Stomach (tissue), 4 donors: Measurements from ENCODE around the gene NSMCE3.

Source experiments
- EP300 ChIP-seq: sonication (generic); formaldehyde crosslinking; IDR thresholded peaks from one replicate; pipeline ENCODE4 v1.6.1; 2017; ENCODE audit warnings: antibody characterized with exemption
- POLR2A ChIP-seq, 4 donors: fragments of 450-650 bp; IDR thresholded peaks; one replicate each; pipeline ENCODE4 v1.6.1; 2016; ENCODE audit warnings: antibody characterized with exemption in 4 of 4, control low read depth in 2 of 4, mild to moderate bottlenecking in 1 of 4, moderate library complexity in 1 of 4
- POLR2AphosphoS5 ChIP-seq, 3 donors: sonication (generic); formaldehyde crosslinking; IDR thresholded peaks; one replicate each; pipeline ENCODE4 v1.6.1; 2016; ENCODE audit warnings: antibody characterized with exemption in 3 of 3
- TF ChIP-seq, protein P1 (sequence below), 7 experiments: fragments of 450-650 bp in 4 of 7; fragments of 200-600 bp in 3 of 7; sonication (generic) in 3 of 7; IDR thresholded peaks; one replicate each; pipeline ENCODE4 v1.5.1; 2016 to 2019; ENCODE audit warnings: antibody characterized with exemption in 7 of 7, control low read depth in 2 of 7, mild to moderate bottlenecking in 1 of 7

GRCh38 chr15:29241207-29241606, 28.4 kb downstream of the NSMCE3 start:
- TF ChIP-seq, protein P1, sequence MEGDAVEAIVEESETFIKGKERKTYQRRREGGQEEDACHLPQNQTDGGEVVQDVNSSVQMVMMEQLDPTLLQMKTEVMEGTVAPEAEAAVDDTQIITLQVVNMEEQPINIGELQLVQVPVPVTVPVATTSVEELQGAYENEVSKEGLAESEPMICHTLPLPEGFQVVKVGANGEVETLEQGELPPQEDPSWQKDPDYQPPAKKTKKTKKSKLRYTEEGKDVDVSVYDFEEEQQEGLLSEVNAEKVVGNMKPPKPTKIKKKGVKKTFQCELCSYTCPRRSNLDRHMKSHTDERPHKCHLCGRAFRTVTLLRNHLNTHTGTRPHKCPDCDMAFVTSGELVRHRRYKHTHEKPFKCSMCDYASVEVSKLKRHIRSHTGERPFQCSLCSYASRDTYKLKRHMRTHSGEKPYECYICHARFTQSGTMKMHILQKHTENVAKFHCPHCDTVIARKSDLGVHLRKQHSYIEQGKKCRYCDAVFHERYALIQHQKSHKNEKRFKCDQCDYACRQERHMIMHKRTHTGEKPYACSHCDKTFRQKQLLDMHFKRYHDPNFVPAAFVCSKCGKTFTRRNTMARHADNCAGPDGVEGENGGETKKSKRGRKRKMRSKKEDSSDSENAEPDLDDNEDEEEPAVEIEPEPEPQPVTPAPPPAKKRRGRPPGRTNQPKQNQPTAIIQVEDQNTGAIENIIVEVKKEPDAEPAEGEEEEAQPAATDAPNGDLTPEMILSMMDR (IDR thresholded peaks at IDR 0.05), result no peak
- no peak for TF ChIP-seq POLR2AphosphoS5 (IDR thresholded peaks at IDR 0.05)
- TF ChIP-seq EP300, result no peak
- no peak for TF ChIP-seq POLR2A (IDR thresholded peaks at IDR 0.05)
